Fibroblast of pulmonary artery (primary cell): Measurements from ENCODE around the gene SLC39A7.
A peak's percentile ranks its signal among the peaks of the same experiment; 100 is the strongest.

Experiments used
- DNase-seq: peaks from one replicate; pipeline ENCODE4 v3.0.0-alpha.2; 2010; ENCODE audit warnings: low read depth
- H3K4me3 ChIP-seq: replicated peaks from 2 replicates; pipeline ENCODE4 v1.5.1; 2011; ENCODE audit warnings: low read depth, mild to moderate bottlenecking, control low read depth, low read length, moderate library complexity
- CTCF ChIP-seq: IDR thresholded peaks from 2 replicates; pipeline ENCODE4 v1.5.1; 2011; ENCODE audit warnings: mild to moderate bottlenecking, control low read depth, low read length, inconsistent platforms; ENCODE audit errors: missing control alignments

The SLC39A7 gene

GRCh38 chr6:33200219-33201146, at the start of gene SLC39A7, which contains the start of gene RXRB:
TSS of gene SLC39A7 (plus strand) at chr6:33200867. CDS start at chr6:33201246, 379 bp downstream.
TSS of gene RXRB (minus strand) at chr6:33200665. CDS start at chr6:33200476, 189 bp downstream.
- DNase-seq: peak; percentile 100
- no peak for TF ChIP-seq CTCF
- H3K4me3 ChIP-seq: peak within 1 kb of the TSS; percentile 98

GRCh38 chr6:33151050-33151449, 49.6 kb upstream of the SLC39A7 start:
- DNase-seq: no peak
- no peak for TF ChIP-seq CTCF
- H3K4me3 ChIP-seq: no peak overlapping the region

- no peak overlapping the region for H3K4me3 ChIP-seq
- TF ChIP-seq CTCF: no peak
- DNase-seq: no peak
Measured at GRCh38 chr6:33154349-33154748, 46.3 kb upstream of the SLC39A7 start.

GRCh38 chr6:33156561-33156960, 44.1 kb upstream of the SLC39A7 start:
- TF ChIP-seq CTCF: no peak
- DNase-seq: no peak
- H3K4me3 ChIP-seq: no peak overlapping the region

GRCh38 chr6:33156964-33157363, 43.7 kb upstream of the SLC39A7 start:
- DNase-seq: no peak
- no peak overlapping the region for H3K4me3 ChIP-seq
- TF ChIP-seq CTCF: no peak

- no peak overlapping the region for H3K4me3 ChIP-seq
- DNase-seq: no peak
- no peak for TF ChIP-seq CTCF
Measured at GRCh38 chr6:33160096-33160495, 40.6 kb upstream of the SLC39A7 start.
